H1 (cell line): ENCODE results near the gene POLR1D. TPM values are rescaled to one million over a fixed set of nuclear protein-coding genes. Genes with fewer than 3 reads are reported as not detected.
A peak's percentile ranks its signal among the peaks of the same experiment; 100 is the strongest.

Source experiments
- CBX8 ChIP-seq: fragments of 300-800, 300-1000 bp; sonication (generic); IDR thresholded peaks from 2 replicates; pipeline ENCODE4 v1.7.1; 2016; ENCODE audit warnings: low read depth, low read length, borderline replicate concordance
- CHD1 ChIP-seq: IDR thresholded peaks from 2 replicates; pipeline ENCODE4 v1.6.1; 2012; ENCODE audit warnings: low read depth, low read length, improper control_type of control experiment
- GABPA ChIP-seq: IDR thresholded peaks from 2 replicates; pipeline ENCODE4 v1.6.1; 2011; ENCODE audit warnings: mild to moderate bottlenecking, low read length, moderate library complexity, borderline replicate concordance; ENCODE audit not compliant: insufficient read depth
- HDAC2 ChIP-seq, 2 experiments: fragments of 300-600 bp in 1 of 2; sonication (generic) in 1 of 2; IDR thresholded peaks; 2 replicates each; pipeline ENCODE4 v1.6.1; 2011 to 2012; ENCODE audit warnings: low read depth in 2 of 2, low read length in 2 of 2, mild to moderate bottlenecking in 2 of 2, moderate library complexity in 2 of 2, borderline replicate concordance in 1 of 2, inconsistent platforms in 1 of 2
- JUN ChIP-seq: IDR thresholded peaks from 2 replicates; pipeline ENCODE4 v1.6.1; 2011; ENCODE audit warnings: low read depth, mild to moderate bottlenecking, improper control_type of control experiment, low read length
- MAFK ChIP-seq: IDR thresholded peaks from 2 replicates; pipeline ENCODE4 v1.6.1; 2012; ENCODE audit warnings: low read depth, mild to moderate bottlenecking, improper control_type of control experiment, low read length
- POLR2AphosphoS5 ChIP-seq: IDR thresholded peaks from 2 replicates; pipeline ENCODE4 v1.6.1; 2011; ENCODE audit warnings: low read depth, low read length
- POU5F1 ChIP-seq: IDR thresholded peaks from 2 replicates; pipeline ENCODE4 v1.6.1; 2011; ENCODE audit warnings: low read depth, mild to moderate bottlenecking, low read length, moderate library complexity
- RAD21 ChIP-seq, 2 experiments: IDR thresholded peaks in 1 of 2; conservative IDR thresholded peaks in 1 of 2; 2 replicates each; pipeline ENCODE4 v1.6.1; 2011; ENCODE audit warnings: low read depth in 2 of 2, low read length in 2 of 2, improper control_type of control experiment in 1 of 2, inconsistent platforms in 1 of 2, mild to moderate bottlenecking in 1 of 2, moderate library complexity in 1 of 2
- RBBP5 ChIP-seq: IDR thresholded peaks from 2 replicates; pipeline ENCODE4 v1.7.1; 2012; ENCODE audit warnings: low read depth, mild to moderate bottlenecking, inconsistent platforms, low read length, moderate library complexity, borderline replicate concordance
- SIN3A ChIP-seq, 2 experiments: IDR thresholded peaks in 1 of 2; conservative IDR thresholded peaks in 1 of 2; 2 replicates each; pipeline ENCODE4 v1.6.1; 2011 to 2012; ENCODE audit warnings: low read length in 2 of 2, improper control_type of control experiment in 1 of 2, low read depth in 1 of 2, mild to moderate bottlenecking in 1 of 2
- SP2 ChIP-seq: IDR thresholded peaks from 2 replicates; pipeline ENCODE4 v1.6.1; 2012; ENCODE audit warnings: mild to moderate bottlenecking, low read length, inconsistent platforms
- SUZ12 ChIP-seq: fragments of 200-600 bp; sonication (generic); IDR thresholded peaks from 2 replicates; pipeline ENCODE4 v1.6.1; 2012; ENCODE audit warnings: mild to moderate bottlenecking, inconsistent platforms, low read length, moderate library complexity, mixed read lengths
- TAF1 ChIP-seq: IDR thresholded peaks from 2 replicates; pipeline ENCODE4 v1.6.1; 2011; ENCODE audit warnings: mild to moderate bottlenecking, low read depth, low read length
- TAF7 ChIP-seq: optimal IDR thresholded peaks from 2 replicates; pipeline ENCODE3; 2011; ENCODE audit warnings: low read depth, mild to moderate bottlenecking, inconsistent platforms, low read length, moderate library complexity, borderline replicate concordance
- TBP ChIP-seq: IDR thresholded peaks from 2 replicates; pipeline ENCODE4 v1.6.1; 2011; ENCODE audit warnings: low read depth, low read length, improper control_type of control experiment
- TEAD4 ChIP-seq: IDR thresholded peaks from 2 replicates; pipeline ENCODE4 v1.6.1; 2012; ENCODE audit warnings: low read depth, low read length, inconsistent platforms, mixed read lengths
- ZNF274 ChIP-seq: IDR thresholded peaks from 2 replicates; pipeline ENCODE4 v1.7.0; 2012; ENCODE audit warnings: low read length, borderline replicate concordance; ENCODE audit errors: extremely low read depth
- polyA plus RNA-seq, 7 experiments: library from polyadenylated mRNA; depleted of rRNA in 3 of 7; stranded (reverse) in 5 of 7; unstranded in 2 of 7; fragments of >200 nt in 5 of 7; fragments of 200-250 nt in 2 of 7; gene quantifications; 1 replicate in 5 of 7; 2 replicates in 1 of 7; 4 replicates in 1 of 7; pipeline versions ENCODE4 v1.2.1 to v1.2.3, GENCODE V29; 2011 to 2013; ENCODE audit warnings: missing spikeins in 2 of 7, mixed read lengths in 2 of 7
- total RNA-seq: library from RNA; stranded (reverse); fragmentation: NEBNext Ultra II Directional; extraction: Animal tissue kit (Norgen Biotek cat#: 25700); gene quantifications from 2 replicates; pipeline ENCODE4 v1.2.1, GENCODE V29; 2021
- TF ChIP-seq, protein P1 (sequence below): IDR thresholded peaks from 2 replicates; pipeline ENCODE4 v1.6.1; 2012; ENCODE audit warnings: inconsistent platforms
- TF ChIP-seq, protein P2 (sequence below): IDR thresholded peaks from 2 replicates; pipeline ENCODE4 v1.6.1; 2011; ENCODE audit warnings: low read length, improper control_type of control experiment
- TF ChIP-seq, protein P3 (sequence below): IDR thresholded peaks from 2 replicates; pipeline ENCODE4 v1.6.1; 2012; ENCODE audit warnings: inconsistent platforms

Gene POLR1D
- total and polyA plus RNA-seq, 2 of the 8 experiments (the other 6 are each of a cell fraction or from before 2014, with no cell fraction given): 226 to 232 TPM

DNA sequence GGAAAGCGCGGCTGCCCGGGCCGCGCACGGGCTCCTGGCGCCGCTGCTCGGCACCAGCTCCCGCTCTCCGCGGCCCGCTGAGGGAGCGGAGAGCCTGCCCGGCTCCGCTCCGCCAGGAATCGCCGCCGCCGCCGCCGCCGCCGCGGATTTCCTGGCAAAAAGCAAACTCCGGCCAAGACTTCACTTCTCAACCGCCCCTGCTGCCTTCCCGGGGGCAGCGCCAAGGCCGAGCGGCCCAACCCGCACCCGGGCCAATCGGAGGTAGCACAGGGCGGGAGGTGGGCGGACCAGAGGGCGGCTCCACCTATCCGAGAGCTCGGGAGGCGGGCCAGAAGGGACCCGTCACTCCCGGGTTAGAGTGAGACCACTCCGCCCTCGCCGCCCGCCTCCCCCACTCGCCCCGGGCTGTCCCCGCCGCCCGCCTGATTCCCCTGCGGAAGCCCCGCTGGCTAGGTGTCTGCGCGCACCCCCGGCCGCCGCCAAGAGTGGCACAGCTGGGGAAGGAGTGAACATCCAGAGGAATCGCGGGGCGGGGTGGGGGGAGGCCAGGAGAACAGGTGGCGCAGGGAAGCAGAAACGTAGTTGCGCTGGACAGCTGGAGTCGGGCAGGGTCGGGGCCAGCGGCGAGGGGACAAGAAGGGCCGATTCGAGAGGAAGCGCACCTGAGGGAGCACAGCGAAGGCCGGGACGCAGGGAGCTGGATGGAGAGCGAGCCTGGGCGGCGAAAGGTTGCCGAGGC, 1.1 kb upstream of the POLR1D start, which contains the start of gene LNX2 (continued):
- TF ChIP-seq, protein P1, sequence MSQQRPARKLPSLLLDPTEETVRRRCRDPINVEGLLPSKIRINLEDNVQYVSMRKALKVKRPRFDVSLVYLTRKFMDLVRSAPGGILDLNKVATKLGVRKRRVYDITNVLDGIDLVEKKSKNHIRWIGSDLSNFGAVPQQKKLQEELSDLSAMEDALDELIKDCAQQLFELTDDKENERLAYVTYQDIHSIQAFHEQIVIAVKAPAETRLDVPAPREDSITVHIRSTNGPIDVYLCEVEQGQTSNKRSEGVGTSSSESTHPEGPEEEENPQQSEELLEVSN: no peak
- TF ChIP-seq TEAD4 (no peak), SIN3A (conservative IDR thresholded peaks at IDR 0.05 in 1 of 2, IDR thresholded peaks at IDR 0.05 in 1 of 2; ENCODE audit: low read depth in 1 of 2, low read length in 2 of 2) (peak in 1 of 2 experiments; percentile 53; a peak in 1 of 4 replicates), SP2 (peak; percentile 61; the same call in 1 of the 2 replicates), ZNF274 (no peak), JUN (no peak), SUZ12 (no peak), TAF1 (peak; percentile 50; the same call in 1 of the 2 replicates), TBP (peak; percentile 43), CHD1 (no peak), HDAC2 (IDR thresholded peaks at IDR 0.05; ENCODE audit: borderline replicate concordance in 1 of 2, low read depth in 2 of 2, low read length in 2 of 2) (peak in 1 of 2 experiments; percentile 46; a peak in 1 of 4 replicates), MAFK (no peak), POLR2AphosphoS5 (peak; percentile 64; the same call in 1 of the 2 replicates), RBBP5 (peak; percentile 8; the same call in 1 of the 2 replicates), POU5F1 (no peak), GABPA (no peak), CBX8 (no peak), RAD21 (IDR thresholded peaks at IDR 0.05 in 1 of 2, conservative IDR thresholded peaks at IDR 0.05 in 1 of 2; ENCODE audit: low read depth in 2 of 2, low read length in 2 of 2) (no peak), TAF7 (peak; percentile 62)
- TF ChIP-seq, protein P2, sequence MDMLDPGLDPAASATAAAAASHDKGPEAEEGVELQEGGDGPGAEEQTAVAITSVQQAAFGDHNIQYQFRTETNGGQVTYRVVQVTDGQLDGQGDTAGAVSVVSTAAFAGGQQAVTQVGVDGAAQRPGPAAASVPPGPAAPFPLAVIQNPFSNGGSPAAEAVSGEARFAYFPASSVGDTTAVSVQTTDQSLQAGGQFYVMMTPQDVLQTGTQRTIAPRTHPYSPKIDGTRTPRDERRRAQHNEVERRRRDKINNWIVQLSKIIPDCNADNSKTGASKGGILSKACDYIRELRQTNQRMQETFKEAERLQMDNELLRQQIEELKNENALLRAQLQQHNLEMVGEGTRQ: no peak
- TF ChIP-seq, protein P3, sequence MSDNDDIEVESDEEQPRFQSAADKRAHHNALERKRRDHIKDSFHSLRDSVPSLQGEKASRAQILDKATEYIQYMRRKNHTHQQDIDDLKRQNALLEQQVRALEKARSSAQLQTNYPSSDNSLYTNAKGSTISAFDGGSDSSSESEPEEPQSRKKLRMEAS: peak; percentile 46
